ENCODE data around the gene ANKRD28.

GRCh38 chr3:15769256-15769915 is 28.4 kb downstream of the ANKRD28 start:
- TF ChIP-seq ZBTB33 (IDR thresholded peaks at IDR 0.05; ENCODE audit: borderline replicate concordance, low read depth), result no peak
- TF ChIP-seq CTCF (IDR thresholded peaks at IDR 0.05), result no peak
- no peak for TF ChIP-seq POLR2AphosphoS5 (IDR thresholded peaks at IDR 0.05; ENCODE audit: low read depth, low read length)
- no peak for TF ChIP-seq GATA2 (CRISPR knock-in tag; IDR thresholded peaks at IDR 0.05)
- TF ChIP-seq USF1 (IDR thresholded peaks at IDR 0.05; ENCODE audit: borderline replicate concordance, low read depth), result no peak
- TF ChIP-seq RFX5 (IDR thresholded peaks at IDR 0.05; ENCODE audit: low read length), result no peak
- no peak for TF ChIP-seq EZH2phosphoT487 (IDR thresholded peaks at IDR 0.05; ENCODE audit: borderline replicate concordance, low read depth)
- TF ChIP-seq USF2 (IDR thresholded peaks at IDR 0.05; ENCODE audit: borderline replicate concordance, low read depth, low read length), result no peak
- TF ChIP-seq TAF1 (IDR thresholded peaks at IDR 0.05; ENCODE audit: borderline replicate concordance, low read depth, low read length), result no peak
- no peak for TF ChIP-seq EP300 (IDR thresholded peaks at IDR 0.05; ENCODE audit: borderline replicate concordance in 1 of 2, low read depth in 1 of 2, low read length in 1 of 2)
- no peak for TF ChIP-seq TEAD4 (IDR thresholded peaks at IDR 0.05; ENCODE audit: borderline replicate concordance, insufficient read depth)
- no peak for TF ChIP-seq NFIC (IDR thresholded peaks at IDR 0.05; ENCODE audit: borderline replicate concordance)
- TF ChIP-seq FOXM1 (IDR thresholded peaks at IDR 0.05; ENCODE audit: low read depth), result no peak

Data from SK-N-SH (cell line).